Endothelial cell of umbilical vein (primary cell): ENCODE measurements around the gene SLC25A19. TPM values are rescaled to one million over a fixed set of nuclear protein-coding genes. Genes with fewer than 3 reads are reported as not detected.

Experiments
- BruUV-seq: library from RNA; stranded (reverse); fragments of 400-500 nt; replicated peaks from 2 replicates; lab custom pipeline; 2021; lab: Mats Ljungman, UMichigan
- CTCF ChIA-PET: fragments of 300-600, 350-600 bp; sonication (Branson Sonifier 250); formaldehyde crosslinking; loops from one replicate; lab custom pipeline; 2021; ENCODE audit warnings: antibody characterized with exemption, inconsistent platforms; lab: Charles Lee
- POLR2A ChIA-PET: fragments of 300-600, 350-600 bp; sonication (Branson Sonifier 250); formaldehyde crosslinking; loops from one replicate; lab custom pipeline; 2021; ENCODE audit warnings: antibody characterized with exemption, inconsistent platforms; lab: Charles Lee
- DNase-seq: peaks from one replicate; pipeline ENCODE4 v3.0.0-alpha.2; 2011; ENCODE audit warnings: low read depth, low spot score
- FAIRE-seq: peaks from 2 replicates; lab custom pipeline; 2011; peaks lifted over from hg19 to GRCh38; lab: Jason Lieb, UNC
- H2AFZ ChIP-seq: 2 replicates; pipeline ENCODE4 v1.6.0; 2012; ENCODE audit warnings: low read depth, low read length, control low read depth, inconsistent platforms
- H3K27ac ChIP-seq: 2 replicates; pipeline ENCODE4 v1.5.1; 2011; ENCODE audit warnings: low read depth, mild to moderate bottlenecking, control low read depth, low read length, moderate library complexity; ENCODE audit not compliant: insufficient read depth
- H3K27me3 ChIP-seq, 2 experiments: 2 replicates each; pipeline versions ENCODE4 v1.6.0 to v1.6.1; 2011; ENCODE audit warnings: low read length in 2 of 2, mixed read lengths in 1 of 2; ENCODE audit not compliant: control insufficient read depth in 2 of 2, insufficient read depth in 2 of 2
- H3K36me3 ChIP-seq, 2 experiments: 2 replicates in 1 of 2; 3 replicates in 1 of 2; pipeline ENCODE4 v1.5.1; 2011; ENCODE audit warnings: low read length in 2 of 2, mild to moderate bottlenecking in 1 of 2, moderate library complexity in 1 of 2; ENCODE audit not compliant: control insufficient read depth in 2 of 2, insufficient read depth in 2 of 2; ENCODE audit errors: extremely low read depth in 1 of 2
- H3K4me1 ChIP-seq: 3 replicates; pipeline ENCODE4 v1.5.1; 2011; ENCODE audit warnings: mild to moderate bottlenecking, low read length; ENCODE audit not compliant: control insufficient read depth, insufficient read depth; ENCODE audit errors: extremely low read depth
- H3K4me2 ChIP-seq: 2 replicates; pipeline ENCODE4 v1.6.1; 2011; ENCODE audit warnings: low read length, control low read depth, mixed read lengths; ENCODE audit not compliant: insufficient read depth
- H3K4me3 ChIP-seq, 3 experiments: fragments of 200-600 bp in 1 of 3; sonication (generic), shearing (Covaris generic) in 1 of 3; replicated peaks in 1 of 3; 2 replicates each; pipeline ENCODE4 v1.5.1; 2011 to 2016; ENCODE audit warnings: control low read depth in 3 of 3, low read length in 3 of 3, mild to moderate bottlenecking in 2 of 3, inconsistent platforms in 1 of 3, low read depth in 1 of 3, moderate library complexity in 1 of 3; ENCODE audit not compliant: insufficient read depth in 1 of 3
- H3K79me2 ChIP-seq: 2 replicates; pipeline ENCODE4 v1.6.0; 2012; ENCODE audit warnings: low read length, inconsistent platforms; ENCODE audit not compliant: control insufficient read depth, insufficient read depth
- H3K9ac ChIP-seq: replicated peaks from 2 replicates; pipeline ENCODE3; 2011; ENCODE audit warnings: low read length, control low read depth; ENCODE audit not compliant: insufficient read depth; ENCODE audit errors: extremely low read depth
- H3K9me1 ChIP-seq: replicated peaks from 3 replicates; pipeline ENCODE4 v1.6.0; 2011; ENCODE audit warnings: mild to moderate bottlenecking, low read length; ENCODE audit not compliant: control insufficient read depth, insufficient read depth; ENCODE audit errors: extremely low read depth
- H3K9me3 ChIP-seq: replicated peaks from 2 replicates; pipeline ENCODE4 v1.5.1; 2012; ENCODE audit warnings: low read length, inconsistent platforms; ENCODE audit not compliant: control insufficient read depth, insufficient read depth
- H4K20me1 ChIP-seq: replicated peaks from 2 replicates; pipeline ENCODE3; 2011; ENCODE audit warnings: mild to moderate bottlenecking, low read length; ENCODE audit not compliant: control insufficient read depth, insufficient read depth; ENCODE audit errors: extremely low read depth
- EZH2 ChIP-seq: IDR thresholded peaks from 2 replicates; pipeline ENCODE4 v1.6.1; 2012; ENCODE audit warnings: borderline replicate concordance, low read depth, mild to moderate bottlenecking, moderate library complexity, low read length, inconsistent platforms; ENCODE audit not compliant: severe bottlenecking
- GATA2 ChIP-seq: IDR thresholded peaks from 2 replicates; pipeline ENCODE4 v1.7.0; 2011; ENCODE audit warnings: low read depth, mild to moderate bottlenecking, moderate library complexity, mixed read lengths, low read length; ENCODE audit not compliant: insufficient read length, insufficient read depth
- JUN ChIP-seq: IDR thresholded peaks from 2 replicates; pipeline ENCODE4 v1.6.1; 2011; ENCODE audit warnings: borderline replicate concordance, low read depth; ENCODE audit not compliant: insufficient read length, insufficient read depth
- MYC ChIP-seq: IDR thresholded peaks from one replicate; pipeline ENCODE4 v1.6.1; 2011; ENCODE audit warnings: mild to moderate bottlenecking, low read depth, low read length
- POLR2A ChIP-seq: IDR thresholded peaks from 2 replicates; pipeline ENCODE4 v1.6.1; 2012; ENCODE audit warnings: low read depth, mild to moderate bottlenecking, control low read depth, low read length
- dilution Hi-C: fragments of 300-500 bp; cut with MboI; formaldehyde crosslinking; loops from one replicate; pipeline ENCODE4 v1.15.0; 2019; ENCODE audit warnings: low sequenced_read_pairs; ENCODE audit not compliant: extremely low pct_ligation_motif_present
- intact Hi-C: fragments of 100-400 bp; cut with micrococcal nuclease; formaldehyde crosslinking; loops from one replicate; pipeline ENCODE4 v1.10.0; 2022
- polyA plus RNA-seq, 4 experiments: library from polyadenylated mRNA; depleted of rRNA in 3 of 4; stranded (reverse) in 3 of 4; unstranded in 1 of 4; fragments of >200 nt; gene quantifications; 2 replicates each; pipeline versions ENCODE4 v1.2.1 to v1.2.3, GENCODE V29; 2011 to 2012; ENCODE audit warnings: missing spikeins in 1 of 4
- total RNA-seq: library from RNA; stranded (reverse); gene quantifications from 2 replicates; pipeline ENCODE4 v1.2.3, GENCODE V29; 2021
- TF ChIP-seq, protein P1 (sequence below), 2 donors: IDR thresholded peaks; 1 replicate in 1 of 2; 2 replicates in 1 of 2; pipeline ENCODE4 v1.5.1; 2011; ENCODE audit warnings: low read length in 2 of 2, mild to moderate bottlenecking in 2 of 2, moderate library complexity in 2 of 2, control low read depth in 1 of 2, inconsistent platforms in 1 of 2, low read depth in 1 of 2; ENCODE audit not compliant: insufficient read depth in 1 of 2; ENCODE audit errors: extremely low read depth in 1 of 2

Gene SLC25A19
- total and polyA plus RNA-seq, 2 donors (not counting 3 experiments of a cell fraction or from before 2014, with no cell fraction given), result 20.6 to 20.9 TPM

DNA sequence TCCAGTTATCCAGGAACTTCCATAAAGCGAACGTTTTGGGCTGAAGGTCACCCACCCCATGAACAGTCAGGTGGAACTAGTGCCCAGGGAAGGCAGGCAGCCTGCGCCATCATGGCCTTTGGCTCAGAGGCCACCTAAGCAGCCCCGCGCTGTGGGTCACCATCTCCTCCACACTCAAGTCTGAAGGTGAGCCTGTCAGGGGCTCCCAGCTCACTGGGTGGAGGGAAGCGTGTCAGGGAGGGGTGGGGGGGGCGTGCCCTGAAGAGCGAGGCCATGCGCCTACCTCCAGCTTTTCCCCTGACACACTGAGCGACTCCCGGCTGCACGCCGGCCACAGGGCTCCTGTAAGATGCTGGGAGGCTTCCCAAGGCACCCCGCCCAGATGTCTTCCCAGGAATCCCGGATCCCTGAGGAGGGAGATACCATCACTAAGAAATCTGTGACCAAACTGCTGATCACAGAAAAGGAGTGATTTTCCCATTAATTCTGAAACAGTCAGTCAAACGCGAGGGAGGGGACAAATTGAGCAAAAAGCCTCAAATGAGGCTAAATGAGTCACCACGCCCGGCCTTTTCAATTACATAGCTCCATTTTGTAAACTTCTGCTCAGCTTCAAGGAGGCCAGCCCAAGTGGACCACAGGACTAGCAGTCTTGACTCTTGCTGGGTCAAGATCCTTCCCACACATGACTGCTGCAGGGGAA is 26.5 kb upstream of the SLC25A19 start:
- ChIA-PET CTCF (interaction anchor here (1.1 to 2.2 kb wide), 4 partner anchors 10 to 97 kb away, joined by 3 to 19 read pairs (median 4); partner anchors contain the start of gene MIF4GD), POLR2A (interaction anchor here (0.6 to 0.9 kb wide), 3 partner anchors 26 to 140 kb away, joined by 3 to 5 read pairs (median 3); partner anchors contain the start of gene SLC25A19)
- TF ChIP-seq MYC, result no peak
- no peak for TF ChIP-seq JUN
- no peak for TF ChIP-seq GATA2
- TF ChIP-seq POLR2A, result no peak
- TF ChIP-seq EZH2, result no peak
- TF ChIP-seq, protein P1, sequence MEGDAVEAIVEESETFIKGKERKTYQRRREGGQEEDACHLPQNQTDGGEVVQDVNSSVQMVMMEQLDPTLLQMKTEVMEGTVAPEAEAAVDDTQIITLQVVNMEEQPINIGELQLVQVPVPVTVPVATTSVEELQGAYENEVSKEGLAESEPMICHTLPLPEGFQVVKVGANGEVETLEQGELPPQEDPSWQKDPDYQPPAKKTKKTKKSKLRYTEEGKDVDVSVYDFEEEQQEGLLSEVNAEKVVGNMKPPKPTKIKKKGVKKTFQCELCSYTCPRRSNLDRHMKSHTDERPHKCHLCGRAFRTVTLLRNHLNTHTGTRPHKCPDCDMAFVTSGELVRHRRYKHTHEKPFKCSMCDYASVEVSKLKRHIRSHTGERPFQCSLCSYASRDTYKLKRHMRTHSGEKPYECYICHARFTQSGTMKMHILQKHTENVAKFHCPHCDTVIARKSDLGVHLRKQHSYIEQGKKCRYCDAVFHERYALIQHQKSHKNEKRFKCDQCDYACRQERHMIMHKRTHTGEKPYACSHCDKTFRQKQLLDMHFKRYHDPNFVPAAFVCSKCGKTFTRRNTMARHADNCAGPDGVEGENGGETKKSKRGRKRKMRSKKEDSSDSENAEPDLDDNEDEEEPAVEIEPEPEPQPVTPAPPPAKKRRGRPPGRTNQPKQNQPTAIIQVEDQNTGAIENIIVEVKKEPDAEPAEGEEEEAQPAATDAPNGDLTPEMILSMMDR (IDR thresholded peaks at IDR 0.05; ENCODE audit: extremely low read depth in 1 of 2, insufficient read depth in 1 of 2, low read depth in 1 of 2, low read length in 2 of 2), result no peak
- no peaks in the 10 kb centered on the region for H3K9me3 ChIP-seq
- no peak overlapping the region for H3K4me2 ChIP-seq
- H3K9me1 ChIP-seq, result no peaks in the 10 kb centered on the region
- no TSS peak for BruUV-seq
- no peaks in the 10 kb centered on the region for H3K27me3 ChIP-seq
- H2AFZ ChIP-seq, result no peak overlapping the region
- no peak for FAIRE-seq
- H3K4me1 ChIP-seq, result peaks cover 4% of the 10 kb centered on the region
- H3K36me3 ChIP-seq, result peaks cover 2 to 16% of the 10 kb centered on the region in 2 experiments
- no peak overlapping the region for H3K4me3 ChIP-seq
- H3K27ac ChIP-seq, result no peak overlapping the region
- DNase-seq, result no peak
- dilution Hi-C loops (no loop called here), intact Hi-C loops (no loop called here)
- H3K79me2 ChIP-seq, result no peaks in the 10 kb centered on the region
- no peaks in the 10 kb centered on the region for H4K20me1 ChIP-seq
- H3K9ac ChIP-seq, result no peak overlapping the region
